Measurements from ENCODE around the gene THADA. TPM values are rescaled to one million over a fixed set of nuclear protein-coding genes. Genes with fewer than 3 reads are reported as not detected.

Gene THADA
- total and polyA plus RNA-seq, 2 donors (not counting 3 experiments of a cell fraction or from before 2014, with no cell fraction given) = 22.6 to 25.3 TPM

- Histone ChIP-seq H3K27ac (ENCODE audit: insufficient read depth, low read depth, low read length) (peak overlapping the region; percentile 15), H3K27me3 (ENCODE audit: control insufficient read depth in 2 of 2, insufficient read depth in 2 of 2, low read length in 2 of 2) (no peaks in the 10 kb centered on the region), H3K79me2 (ENCODE audit: control insufficient read depth, insufficient read depth, low read length) (no peaks in the 10 kb centered on the region), H4K20me1 (replicated peaks; ENCODE audit: control insufficient read depth, extremely low read depth, insufficient read depth, low read length) (no peaks in the 10 kb centered on the region), H2AFZ (ENCODE audit: low read depth, low read length) (no peak overlapping the region), H3K9me1 (replicated peaks; ENCODE audit: control insufficient read depth, extremely low read depth, insufficient read depth, low read length) (no peaks in the 10 kb centered on the region), H3K9ac (replicated peaks; ENCODE audit: extremely low read depth, insufficient read depth, low read length) (no peak overlapping the region), H3K4me2 (ENCODE audit: insufficient read depth, low read length) (no peak overlapping the region), H3K9me3 (replicated peaks; ENCODE audit: control insufficient read depth, insufficient read depth, low read length) (no peaks in the 10 kb centered on the region), H3K4me1 (ENCODE audit: control insufficient read depth, extremely low read depth, insufficient read depth, low read length) (peaks cover 7% of the 10 kb centered on the region), H3K4me3 (replicated peaks in 1 of 3; ENCODE audit: insufficient read depth in 1 of 3, low read depth in 1 of 3, low read length in 3 of 3) (no peak overlapping the region), H3K36me3 (ENCODE audit: control insufficient read depth in 2 of 2, extremely low read depth in 1 of 2, insufficient read depth in 2 of 2, low read length in 2 of 2) (no peaks in the 10 kb centered on the region)
- peak; percentile 26 for DNase-seq (ENCODE audit: low read depth, low spot score)
- BruUV-seq (replicated peaks) = no TSS peak
- CTCF ChIA-PET = no interaction called here
- POLR2A ChIA-PET = no interaction called here
- dilution Hi-C loops (cut with MboI; ENCODE audit: extremely low pct_ligation_motif_present, low sequenced_read_pairs) (no loop called here), intact Hi-C loops (cut with micrococcal nuclease) (loop anchor here (2.0 kb wide), 1 partner anchor 56 kb away; no protein-coding TSS in a partner anchor)
- TF ChIP-seq JUN (IDR thresholded peaks at IDR 0.05; ENCODE audit: borderline replicate concordance, insufficient read depth, insufficient read length, low read depth) (no peak), POLR2A (IDR thresholded peaks at IDR 0.05; ENCODE audit: low read depth, low read length) (no peak), POLR2AphosphoS5 (IDR thresholded peaks at IDR 0.05; ENCODE audit: insufficient read depth, low read depth, low read length) (no peak), GATA2 (IDR thresholded peaks at IDR 0.05; ENCODE audit: insufficient read depth, insufficient read length, low read depth, low read length) (no peak), CTCF (IDR thresholded peaks at IDR 0.05; ENCODE audit: extremely low read depth in 1 of 2, insufficient read depth in 1 of 2, low read depth in 1 of 2, low read length in 2 of 2) (no peak), MYC (IDR thresholded peaks at IDR 0.05; ENCODE audit: low read depth, low read length) (no peak), EZH2 (IDR thresholded peaks at IDR 0.05; ENCODE audit: borderline replicate concordance, low read depth, low read length, severe bottlenecking) (no peak), FOS (IDR thresholded peaks at IDR 0.05; ENCODE audit: borderline replicate concordance, insufficient read depth, low read length) (no peak), MAX (IDR thresholded peaks at IDR 0.05; ENCODE audit: insufficient read depth, insufficient read length) (no peak)
- FAIRE-seq = no peak
Measured at GRCh38 chr2:43324259-43325106, 271.4 kb downstream of the THADA start.

Measured in endothelial cell of umbilical vein (primary cell).